Pancreas (tissue), 10 donors: ENCODE results near the gene GPR161. TPM values are rescaled to one million over a fixed set of nuclear protein-coding genes. Genes with fewer than 3 reads are reported as not detected.
A peak's percentile ranks its signal among the peaks of the same experiment; 100 is the strongest.

Experiments
- ATAC-seq, 4 donors: fragments of 200-7000 bp; cut with Tn5 transposase; one replicate each; pipeline versions ENCODE4 v1.8.0 to v1.9.1; 2020; ENCODE audit warnings: mild to moderate bottlenecking in 4 of 4, moderate library complexity in 4 of 4
- DNase-seq, 6 donors: peaks; one replicate each; pipeline ENCODE4 v3.0.0-alpha.2; 2020
- FAIRE-seq: peaks from 2 replicates; lab custom pipeline; 2012; peaks lifted over from hg19 to GRCh38; lab: Jason Lieb, UNC
- H3K27ac ChIP-seq, 4 donors: fragments of 200-600 bp; sonication (generic); 1 replicate in 3 of 4; 2 replicates in 1 of 4; pipeline versions ENCODE4 v1.5.0 to v1.8.0; 2020
- H3K27me3 ChIP-seq, 4 donors: fragments of 200-600 bp; one replicate each; pipeline ENCODE4 v1.8.0; 2021
- H3K36me3 ChIP-seq, 3 donors: fragments of 200-600 bp; sonication (generic) in 1 of 3; one replicate each; pipeline versions ENCODE4 v1.5.0 to v1.8.0; 2020 to 2021
- H3K4me1 ChIP-seq, 3 donors: fragments of 200-600 bp; one replicate each; pipeline ENCODE4 v1.8.0; 2021
- H3K4me3 ChIP-seq, 4 donors: fragments of 200-600 bp; sonication (generic) in 2 of 4; one replicate each; pipeline versions ENCODE4 v1.5.0 to v1.8.0; 2020 to 2021
- H3K9me3 ChIP-seq, 4 donors: fragments of 200-600 bp; one replicate each; pipeline ENCODE4 v1.8.0; 2021
- WGBS, 2 donors: extraction: QIAGEN DNeasy Blood & Tissue Kit; methylation state at CpG; one replicate each; pipeline ENCODE4 v1.1.7; 2013; 5-methylcytosine and 5-hydroxymethylcytosine counted together
- intact Hi-C, 3 donors: fragments of 100-400 bp; cut with DNase I; formaldehyde crosslinking; loops; one replicate each; pipeline versions ENCODE4 v1.11.1 to v1.14.2; 2022
- polyA plus RNA-seq, 2 donors: library from polyadenylated mRNA; stranded (reverse); fragments of 200-250 nt; gene quantifications; one replicate each; pipeline ENCODE4 v1.2.3, GENCODE V29; 2013
- total RNA-seq, 6 donors: library from RNA; stranded (reverse); fragmentation: NEBNext Ultra II Directional in 4 of 6; extraction: Animal tissue kit (Norgen Biotek cat#: 25700) in 4 of 6; gene quantifications; one replicate each; pipeline versions ENCODE4 v1.2.1 to v1.2.4, GENCODE V29; 2021 to 2023
- TF ChIP-seq, protein P1 (sequence below), 4 donors: fragments of 200-600 bp; sonication (generic) in 3 of 4; IDR thresholded peaks; one replicate each; pipeline versions ENCODE4 v1.5.0 to v1.8.0; 2021; ENCODE audit warnings: antibody characterized with exemption in 4 of 4
- donor health status: healthy with polysubstance abuse.
- donor health status: DM: no; HTN: no; CAD: no; lungs with moderate emphysema.
- donor health status: DM: no; HTN: no; CAD: no.
- donor health status: control.
- donor health status: control.
- donor health status: Bipolar disorder and iron deficiency.
- donor health status: DM: yes; HTN: yes; CAD: no.
- donor health status: DM: no; HTN: no; CAD: no.
- donor health status: DM: no; HTN: no; CAD: no.
- donor health status: DM: yes; HTN: yes; CAD: no.

Gene GPR161
- total and polyA plus RNA-seq, 8 donors, result 2.5 to 9.7 (median 9.0) TPM

DNA sequence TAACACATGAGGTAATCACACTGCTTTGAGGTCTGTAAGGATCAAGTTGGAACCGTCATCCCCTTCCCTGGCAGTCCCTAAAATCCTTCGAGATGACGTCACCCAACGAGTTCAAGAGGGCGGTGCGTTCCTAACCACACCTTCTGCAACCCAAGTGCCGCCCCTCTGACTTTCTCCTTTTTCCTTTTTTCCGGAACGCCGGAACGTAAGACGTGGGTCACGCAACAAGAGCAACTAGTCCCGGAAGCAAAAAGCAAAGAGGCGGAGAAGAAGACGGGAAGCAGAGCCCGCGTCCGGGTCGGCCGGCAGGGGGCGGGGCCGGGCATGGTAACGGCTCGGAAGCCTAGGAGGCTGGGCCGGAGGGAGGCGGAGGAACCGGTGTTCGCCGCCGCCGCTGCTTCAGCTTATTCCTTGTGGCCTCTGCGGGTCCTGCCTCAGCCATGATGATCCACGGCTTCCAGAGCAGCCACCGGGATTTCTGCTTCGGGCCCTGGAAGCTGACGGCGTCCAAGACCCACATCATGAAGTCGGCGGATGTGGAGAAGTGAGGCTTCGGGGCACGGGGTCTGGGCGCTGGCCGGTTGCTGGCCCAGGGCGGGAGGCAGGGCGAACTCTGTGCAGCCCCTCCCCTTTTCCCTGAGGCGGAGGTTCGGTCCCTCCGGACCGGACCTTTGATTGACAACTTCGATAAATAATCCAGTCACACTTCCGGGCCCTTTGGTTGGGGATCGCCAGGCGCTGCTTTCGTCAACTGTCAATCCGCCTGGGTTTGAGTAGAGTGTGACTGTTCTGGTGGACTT is 42.1 kb upstream of the GPR161 start, which contains the start of gene TIPRL:
Gene TIPRL, plus strand, starts transcription at position 325 of the 800 bp plus-strand sequence. Its CDS starts 116 bp downstream, at position 441.
- intact Hi-C loops, result no loop called here
- ATAC-seq (peak; percentile 96 to 99 (median 98)), DNase-seq (peak; percentile 95 to 97 (median 96)), FAIRE-seq (peak; percentile 94)
- Histone ChIP-seq H3K27me3 (no peaks in the 10 kb centered on the region), H3K36me3 (no peaks in the 10 kb centered on the region), H3K4me3 (peak within 1 kb of the TSS; percentile 48 to 60 (median 58)), H3K4me1 (peaks cover 0 to 8% (median 0%) of the 10 kb centered on the region in 3 donors), H3K9me3 (no peaks in the 10 kb centered on the region), H3K27ac (peak within 1 kb of the TSS; percentile 54 to 84 (median 78))
- 0 to 1% methylated on average over 56 of the region's 56 CpGs for WGBS, 2 donors
- TF ChIP-seq, protein P1, sequence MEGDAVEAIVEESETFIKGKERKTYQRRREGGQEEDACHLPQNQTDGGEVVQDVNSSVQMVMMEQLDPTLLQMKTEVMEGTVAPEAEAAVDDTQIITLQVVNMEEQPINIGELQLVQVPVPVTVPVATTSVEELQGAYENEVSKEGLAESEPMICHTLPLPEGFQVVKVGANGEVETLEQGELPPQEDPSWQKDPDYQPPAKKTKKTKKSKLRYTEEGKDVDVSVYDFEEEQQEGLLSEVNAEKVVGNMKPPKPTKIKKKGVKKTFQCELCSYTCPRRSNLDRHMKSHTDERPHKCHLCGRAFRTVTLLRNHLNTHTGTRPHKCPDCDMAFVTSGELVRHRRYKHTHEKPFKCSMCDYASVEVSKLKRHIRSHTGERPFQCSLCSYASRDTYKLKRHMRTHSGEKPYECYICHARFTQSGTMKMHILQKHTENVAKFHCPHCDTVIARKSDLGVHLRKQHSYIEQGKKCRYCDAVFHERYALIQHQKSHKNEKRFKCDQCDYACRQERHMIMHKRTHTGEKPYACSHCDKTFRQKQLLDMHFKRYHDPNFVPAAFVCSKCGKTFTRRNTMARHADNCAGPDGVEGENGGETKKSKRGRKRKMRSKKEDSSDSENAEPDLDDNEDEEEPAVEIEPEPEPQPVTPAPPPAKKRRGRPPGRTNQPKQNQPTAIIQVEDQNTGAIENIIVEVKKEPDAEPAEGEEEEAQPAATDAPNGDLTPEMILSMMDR (IDR thresholded peaks at IDR 0.05), result peak; percentile 41 to 72 (median 56)

- no peak for DNase-seq
- no peaks in the 10 kb centered on the region for H3K36me3 ChIP-seq
- H3K27me3 ChIP-seq, result no peaks in the 10 kb centered on the region
- ATAC-seq, result peak in 1 of 4 donors; percentile 2
- H3K4me3 ChIP-seq, result peak overlapping the region in 3 of 4 donors; percentile 58 to 60 (median 58)
- FAIRE-seq, result no peak
- H3K27ac ChIP-seq, result peak overlapping the region; percentile 54 to 84 (median 78)
- TF ChIP-seq, protein P1 (IDR thresholded peaks at IDR 0.05), result no peak
- no peaks in the 10 kb centered on the region for H3K9me3 ChIP-seq
- 72% methylated on average over 5 of the region's 5 CpGs for WGBS, 2 donors
- peaks cover 0 to 8% (median 0%) of the 10 kb centered on the region in 3 donors for H3K4me1 ChIP-seq
- intact Hi-C loops, result no loop called here
Measured at GRCh38 chr1:168178227-168178637, 41.5 kb upstream of the GPR161 start.

- intact Hi-C loops, result no loop called here
- no peaks in the 10 kb centered on the region for H3K36me3 ChIP-seq
- TF ChIP-seq, protein P1 (IDR thresholded peaks at IDR 0.05), result no peak
- FAIRE-seq, result no peak
- no peaks in the 10 kb centered on the region for H3K9me3 ChIP-seq
- DNase-seq, result no peak
- H3K27me3 ChIP-seq, result no peaks in the 10 kb centered on the region
- H3K27ac ChIP-seq, result no peak overlapping the region
- H3K4me3 ChIP-seq, result no peak overlapping the region
- no peak for ATAC-seq
- 86 to 91% methylated on average over 3 of the region's 3 CpGs for WGBS, 2 donors
- no peaks in the 10 kb centered on the region for H3K4me1 ChIP-seq
Measured at GRCh38 chr1:168172250-168172915, 35.7 kb upstream of the GPR161 start.

- DNase-seq, result no peak
- Histone ChIP-seq H3K9me3 (no peaks in the 10 kb centered on the region), H3K27ac (no peak overlapping the region), H3K36me3 (no peaks in the 10 kb centered on the region), H3K4me1 (no peaks in the 10 kb centered on the region), H3K27me3 (no peaks in the 10 kb centered on the region), H3K4me3 (no peak overlapping the region)
- 85 to 87% methylated on average over 7 of the region's 7 CpGs for WGBS, 2 donors
- no peak for ATAC-seq
- FAIRE-seq, result no peak
- TF ChIP-seq, protein P1 (IDR thresholded peaks at IDR 0.05), result no peak
- intact Hi-C loops, result no loop called here
Measured at GRCh38 chr1:168170564-168171508, 34.1 kb upstream of the GPR161 start.
